Naive thymus-derived CD4-positive, alpha-beta T cell (primary cell): Measurements from ENCODE around the gene SHISA5. TPM values are rescaled to one million over a fixed set of nuclear protein-coding genes. Genes with fewer than 3 reads are reported as not detected.

ENCODE experiments used
- ATAC-seq: fragments of 150-1000 bp; cut with Tn5 transposase; 2 replicates; pipeline ENCODE4 v1.10.0; 2021; ENCODE audit warnings: mild to moderate bottlenecking, moderate library complexity
- CTCF ChIA-PET: fragments of 350-600 bp; sonication (Branson Sonifier 250); formaldehyde crosslinking; loops from one replicate; lab custom pipeline; 2021; ENCODE audit warnings: antibody characterized with exemption; lab: Charles Lee
- POLR2A ChIA-PET: fragments of 350-600 bp; sonication (Branson Sonifier 250); formaldehyde crosslinking; loops from one replicate; lab custom pipeline; 2021; ENCODE audit warnings: antibody characterized with exemption, inconsistent platforms; lab: Charles Lee
- DNase-seq, 9 donors: peaks; one replicate each; pipeline versions ENCODE4 v3.0.0 to v3.0.0-alpha.2; 2020 to 2022; ENCODE audit warnings: mixed read lengths in 1 of 9
- H3K27ac ChIP-seq: one replicate; pipeline ENCODE4 v1.7.0; 2013; ENCODE audit warnings: mild to moderate bottlenecking, low read depth, low read length, moderate library complexity
- H3K27me3 ChIP-seq, 2 donors: one replicate each; pipeline ENCODE4 v1.7.0; 2013; ENCODE audit warnings: low read length in 2 of 2, mild to moderate bottlenecking in 2 of 2, moderate library complexity in 2 of 2; ENCODE audit not compliant: control insufficient read depth in 2 of 2, insufficient read depth in 2 of 2
- H3K36me3 ChIP-seq, 3 experiments: 1 replicate in 2 of 3; 2 replicates in 1 of 3; pipeline ENCODE4 v1.7.0; 2013; ENCODE audit warnings: low read length in 3 of 3, mild to moderate bottlenecking in 3 of 3, moderate library complexity in 1 of 3; ENCODE audit not compliant: insufficient read depth in 3 of 3, control insufficient read depth in 2 of 3
- H3K4me1 ChIP-seq, 2 donors: one replicate each; pipeline ENCODE4 v1.7.0; 2013; ENCODE audit warnings: low read length in 2 of 2, mild to moderate bottlenecking in 2 of 2, moderate library complexity in 1 of 2; ENCODE audit not compliant: control insufficient read depth in 2 of 2, insufficient read depth in 2 of 2
- H3K4me3 ChIP-seq: 2 replicates; pipeline ENCODE4 v1.7.0; 2013; ENCODE audit warnings: mild to moderate bottlenecking, low read length
- H3K9me3 ChIP-seq, 3 experiments: 1 replicate in 2 of 3; 2 replicates in 1 of 3; pipeline ENCODE4 v1.7.0; 2013; ENCODE audit warnings: low read length in 3 of 3; ENCODE audit not compliant: control insufficient read depth in 2 of 3
- H3K27ac Mint-ChIP-seq, 9 donors: one replicate each; pipeline ENCODE4 v1.8.0; 2020 to 2022; ENCODE audit warnings: mixed read lengths in 9 of 9, mild to moderate bottlenecking in 8 of 9, moderate library complexity in 5 of 9, inconsistent platforms in 2 of 9
- H3K27me3 Mint-ChIP-seq, 5 donors: one replicate each; pipeline ENCODE4 v1.8.0; 2021 to 2022; ENCODE audit warnings: mixed read lengths in 5 of 5, mild to moderate bottlenecking in 1 of 5
- H3K36me3 Mint-ChIP-seq, 5 donors: one replicate each; pipeline ENCODE4 v1.8.0; 2020 to 2022; ENCODE audit warnings: mixed read lengths in 5 of 5, mild to moderate bottlenecking in 3 of 5, inconsistent platforms in 1 of 5
- H3K4me1 Mint-ChIP-seq, 7 donors: one replicate each; pipeline ENCODE4 v1.8.0; 2020 to 2022; ENCODE audit warnings: mixed read lengths in 7 of 7, mild to moderate bottlenecking in 3 of 7, inconsistent platforms in 1 of 7
- H3K4me3 Mint-ChIP-seq, 10 donors: one replicate each; pipeline ENCODE4 v1.8.0; 2020 to 2022; ENCODE audit warnings: mild to moderate bottlenecking in 10 of 10, mixed read lengths in 10 of 10, moderate library complexity in 6 of 10, inconsistent platforms in 2 of 10
- H3K9me3 Mint-ChIP-seq, 11 donors: one replicate each; pipeline ENCODE4 v1.8.0; 2020 to 2022; ENCODE audit warnings: mixed read lengths in 11 of 11, mild to moderate bottlenecking in 4 of 11, inconsistent platforms in 1 of 11, moderate library complexity in 1 of 11
- intact Hi-C, 2 donors: fragments of 100-400 bp; cut with micrococcal nuclease; formaldehyde crosslinking; loops; one replicate each; pipeline ENCODE4 v1.15.1; 2023
- polyA plus RNA-seq, 2 donors: library from polyadenylated mRNA; unstranded; fragments of 300-500 nt; fragmentation: Illumina TruSeq; gene quantifications; one replicate each; pipeline ENCODE4 v1.2.3, GENCODE V29; 2021
- total RNA-seq, 6 experiments: library from RNA in 5 of 6; stranded (reverse) in 5 of 6; gene quantifications; 1 replicate in 5 of 6; 2 replicates in 1 of 6; pipeline ENCODE4 v1.2.3 and lab custom pipeline; 2021 to 2026

SHISA5 gene
- total and polyA plus RNA-seq, 7 experiments from 2014 or later: 147 to 383 (median 191) TPM

GRCh38 chr3:48538451-48538850, 34.5 kb upstream of the SHISA5 start:
- no peak overlapping the region for H3K4me3 Mint-ChIP-seq
- peaks cover 0 to 13% (median 11%) of the 10 kb centered on the region in 7 donors for H3K4me1 Mint-ChIP-seq
- ChIA-PET CTCF (no interaction called here), POLR2A (no interaction called here)
- no peaks in the 10 kb centered on the region for H3K27me3 Mint-ChIP-seq
- peaks cover 0 to 39% (median 12%) of the 10 kb centered on the region in 5 donors for H3K36me3 Mint-ChIP-seq
- H3K4me3 ChIP-seq: no peak overlapping the region
- intact Hi-C loops: no loop called here
- ATAC-seq (no peak), DNase-seq (no peak)
- no peaks in the 10 kb centered on the region for H3K4me1 ChIP-seq
- no peak overlapping the region for H3K27ac ChIP-seq
- peaks cover 0 to 6% (median 0%) of the 10 kb centered on the region in 11 donors for H3K9me3 Mint-ChIP-seq
- no peak overlapping the region for H3K27ac Mint-ChIP-seq
- no peaks in the 10 kb centered on the region for H3K9me3 ChIP-seq
- no peaks in the 10 kb centered on the region for H3K27me3 ChIP-seq
- H3K36me3 ChIP-seq: peaks cover 0 to 5% (median 0%) of the 10 kb centered on the region in 3 experiments

DNA sequence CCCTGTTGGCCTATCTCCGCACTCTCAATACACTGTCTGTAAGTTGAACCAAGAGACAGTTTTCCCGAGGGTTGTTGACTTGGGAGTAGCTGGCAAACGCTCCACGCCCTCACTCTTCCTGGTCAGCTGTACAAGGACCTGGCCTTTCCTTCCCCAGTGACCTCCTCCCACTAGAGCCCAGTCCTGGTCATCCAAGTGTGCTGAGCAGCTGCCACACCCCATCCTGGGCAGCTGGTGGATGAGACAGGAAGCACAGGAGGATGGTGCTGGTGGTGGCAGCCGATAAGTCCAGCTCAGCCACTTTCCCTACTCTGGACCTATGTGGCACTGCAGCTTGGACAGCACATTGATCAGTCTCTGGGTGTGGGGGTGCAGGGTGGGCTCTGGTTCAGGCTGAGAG, 32.8 kb upstream of the SHISA5 start:
- intact Hi-C loops: no loop called here
- DNase-seq: no peak
- no peak for ATAC-seq
- no peak overlapping the region for H3K27ac Mint-ChIP-seq
- H3K27me3 Mint-ChIP-seq: no peaks in the 10 kb centered on the region
- H3K9me3 Mint-ChIP-seq: no peaks in the 10 kb centered on the region
- no peaks in the 10 kb centered on the region for H3K9me3 ChIP-seq
- ChIA-PET POLR2A (interaction anchor here (0.7 kb wide), 1 partner anchor 8 kb away, joined by 3 read pairs; no protein-coding TSS in a partner anchor), CTCF (interaction anchor here (0.6 to 1.3 kb wide), 6 partner anchors 11 to 711 kb away, joined by 3 to 4 read pairs (median 3); no protein-coding TSS in a partner anchor)
- no peaks in the 10 kb centered on the region for H3K4me1 ChIP-seq
- H3K36me3 Mint-ChIP-seq: peaks cover 0 to 38% (median 7%) of the 10 kb centered on the region in 5 donors
- H3K4me3 Mint-ChIP-seq: no peak overlapping the region
- H3K4me3 ChIP-seq: no peak overlapping the region
- H3K36me3 ChIP-seq: peaks cover 0 to 5% (median 0%) of the 10 kb centered on the region in 3 experiments
- H3K27me3 ChIP-seq: no peaks in the 10 kb centered on the region
- H3K27ac ChIP-seq: no peak overlapping the region
- peaks cover 0 to 16% (median 10%) of the 10 kb centered on the region in 7 donors for H3K4me1 Mint-ChIP-seq

DNA sequence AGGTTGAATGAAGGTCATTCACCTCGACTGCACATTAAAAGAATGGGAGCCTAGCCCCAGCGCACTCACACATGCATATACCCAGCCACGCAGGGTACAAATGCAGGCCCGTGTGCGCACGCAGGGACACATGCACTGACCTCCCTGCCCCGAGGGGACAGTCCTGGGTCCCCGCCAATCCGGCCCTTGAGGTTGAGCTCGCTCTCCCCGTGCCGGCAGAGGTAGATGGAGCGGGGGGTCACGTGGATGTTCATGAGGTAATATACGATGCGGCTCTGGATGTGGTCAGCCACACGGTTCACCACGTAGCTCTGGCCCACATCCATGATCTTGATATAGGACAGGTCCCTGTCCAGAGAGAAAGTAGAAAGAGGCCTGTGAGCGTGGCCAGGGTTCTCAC, 32.1 kb upstream of the SHISA5 start:
- no peak for DNase-seq
- no peak overlapping the region for H3K4me3 Mint-ChIP-seq
- no peak overlapping the region for H3K27ac ChIP-seq
- H3K27me3 ChIP-seq: no peaks in the 10 kb centered on the region
- no peak overlapping the region for H3K27ac Mint-ChIP-seq
- peak; percentile 24 for ATAC-seq
- ChIA-PET POLR2A (no interaction called here), CTCF (interaction anchor here (0.5 to 1.2 kb wide), 5 partner anchors 11 to 711 kb away, joined by 3 read pairs; no protein-coding TSS in a partner anchor)
- H3K36me3 ChIP-seq: peaks cover 0 to 5% (median 0%) of the 10 kb centered on the region in 3 experiments
- no peaks in the 10 kb centered on the region for H3K9me3 ChIP-seq
- H3K4me1 Mint-ChIP-seq: peaks cover 0 to 16% (median 9%) of the 10 kb centered on the region in 7 donors
- no peaks in the 10 kb centered on the region for H3K9me3 Mint-ChIP-seq
- intact Hi-C loops: no loop called here
- H3K36me3 Mint-ChIP-seq: peaks cover 0 to 40% (median 7%) of the 10 kb centered on the region in 5 donors
- no peaks in the 10 kb centered on the region for H3K27me3 Mint-ChIP-seq
- H3K4me3 ChIP-seq: no peak overlapping the region
- H3K4me1 ChIP-seq: no peaks in the 10 kb centered on the region

GRCh38 chr3:48535578-48535977, 31.6 kb upstream of the SHISA5 start:
- POLR2A ChIA-PET: no interaction called here
- H3K36me3 Mint-ChIP-seq: peaks cover 0 to 42% (median 7%) of the 10 kb centered on the region in 5 donors
- peaks cover 0 to 16% (median 9%) of the 10 kb centered on the region in 7 donors for H3K4me1 Mint-ChIP-seq
- CTCF ChIA-PET: no interaction called here
- no peaks in the 10 kb centered on the region for H3K9me3 ChIP-seq
- H3K27me3 Mint-ChIP-seq: no peaks in the 10 kb centered on the region
- H3K27me3 ChIP-seq: no peaks in the 10 kb centered on the region
- ATAC-seq: no peak
- H3K27ac ChIP-seq: no peak overlapping the region
- H3K27ac Mint-ChIP-seq: peak overlapping the region in 1 of 9 donors; percentile 15
- H3K4me1 ChIP-seq: no peaks in the 10 kb centered on the region
- no peaks in the 10 kb centered on the region for H3K9me3 Mint-ChIP-seq
- H3K36me3 ChIP-seq: peaks cover 0 to 5% (median 0%) of the 10 kb centered on the region in 3 experiments
- H3K4me3 Mint-ChIP-seq: no peak overlapping the region
- no peak overlapping the region for H3K4me3 ChIP-seq
- intact Hi-C loops: no loop called here
- DNase-seq: no peak

GRCh38 chr3:48532977-48533337, 29.0 kb upstream of the SHISA5 start:
- Histone ChIP-seq H3K27me3 (no peaks in the 10 kb centered on the region), H3K27ac (no peak overlapping the region), H3K36me3 (peaks cover 0 to 5% (median 0%) of the 10 kb centered on the region in 3 experiments), H3K4me3 (no peak overlapping the region), H3K9me3 (no peaks in the 10 kb centered on the region), H3K4me1 (no peaks in the 10 kb centered on the region)
- ATAC-seq (no peak), DNase-seq (no peak)
- CTCF ChIA-PET: interaction anchor here (1.1 kb wide), 1 partner anchor 12 kb away, joined by 5 read pairs; no protein-coding TSS in a partner anchor
- Mint-ChIP-seq H3K36me3 (peaks cover 0 to 48% (median 7%) of the 10 kb centered on the region in 5 donors), H3K4me3 (no peak overlapping the region), H3K9me3 (no peaks in the 10 kb centered on the region), H3K27me3 (no peaks in the 10 kb centered on the region), H3K4me1 (peaks cover 0 to 20% (median 9%) of the 10 kb centered on the region in 7 donors), H3K27ac (no peak overlapping the region)
- POLR2A ChIA-PET: interaction anchor here (0.6 to 1.3 kb wide), 3 partner anchors 8 to 26 kb away, joined by 3 to 4 read pairs (median 3); no protein-coding TSS in a partner anchor
- intact Hi-C loops: no loop called here

- Histone ChIP-seq H3K36me3 (peaks cover 0 to 5% (median 0%) of the 10 kb centered on the region in 3 experiments), H3K4me1 (no peaks in the 10 kb centered on the region), H3K9me3 (no peaks in the 10 kb centered on the region), H3K27me3 (no peaks in the 10 kb centered on the region), H3K4me3 (no peak overlapping the region), H3K27ac (no peak overlapping the region)
- Mint-ChIP-seq H3K9me3 (no peaks in the 10 kb centered on the region), H3K4me1 (peaks cover 0 to 20% (median 9%) of the 10 kb centered on the region in 7 donors), H3K4me3 (no peak overlapping the region), H3K27me3 (no peaks in the 10 kb centered on the region), H3K27ac (peak overlapping the region in 1 of 9 donors; percentile 36), H3K36me3 (peaks cover 0 to 49% (median 9%) of the 10 kb centered on the region in 5 donors)
- POLR2A ChIA-PET: interaction anchor here (0.6 to 1.3 kb wide), 3 partner anchors 8 to 26 kb away, joined by 3 to 4 read pairs (median 3); no protein-coding TSS in a partner anchor
- no peak for DNase-seq
- peak; percentile 57 for ATAC-seq
- intact Hi-C loops: no loop called here
- CTCF ChIA-PET: interaction anchor here (0.5 to 2.3 kb wide), 3 partner anchors 13 to 96 kb away, joined by 4 to 9 read pairs (median 5); no protein-coding TSS in a partner anchor
These were observed 28.4 kb upstream of the SHISA5 start for GRCh38 chr3:48532271-48532976.
